HepG2 (cell line): ENCODE data around the gene TP73. TPM values are rescaled to one million over a fixed set of nuclear protein-coding genes. Genes with fewer than 3 reads are reported as not detected.

ENCODE experiments used
- KAT2B ChIP-seq: fragments of 150-350 bp; IDR thresholded peaks from 2 replicates; pipeline ENCODE4 v1.6.1; 2014; ENCODE audit warnings: low read depth, low read length, borderline replicate concordance
- SALL1 ChIP-seq: sonication (generic); formaldehyde crosslinking; IDR thresholded peaks from 2 replicates; pipeline ENCODE4 v1.8.0; 2022; ENCODE audit warnings: mild to moderate bottlenecking, missing genetic modification reagents
- SRSF4 ChIP-seq: fragments of 200-400 bp; formaldehyde crosslinking; IDR thresholded peaks from one replicate; pipeline ENCODE4 v1.6.1; 2018; ENCODE audit warnings: mild to moderate bottlenecking, low read depth, low read length, moderate library complexity; ENCODE audit not compliant: poor library complexity, severe bottlenecking
- SRY ChIP-seq: sonication (generic); formaldehyde crosslinking; IDR thresholded peaks from 2 replicates; pipeline ENCODE4 v1.8.0; 2022; ENCODE audit warnings: mild to moderate bottlenecking, missing genetic modification reagents
- THAP11 ChIP-seq: IDR thresholded peaks from 2 replicates; pipeline ENCODE4 v1.6.1; 2016; ENCODE audit warnings: missing biosample characterization, missing genetic modification reagents
- USF2 ChIP-seq, 2 experiments: sonication (generic) in 1 of 2; formaldehyde crosslinking in 1 of 2; IDR thresholded peaks; 2 replicates each; pipeline versions ENCODE4 v1.5.1 to v1.6.1; 2011 to 2020; ENCODE audit warnings: borderline replicate concordance in 1 of 2, low read depth in 1 of 2, low read length in 1 of 2, mild to moderate bottlenecking in 1 of 2, missing genetic modification reagents in 1 of 2, moderate library complexity in 1 of 2
- YEATS2 ChIP-seq: sonication (generic); formaldehyde crosslinking; IDR thresholded peaks from 2 replicates; pipeline ENCODE4 v1.4.0; 2020; ENCODE audit warnings: missing genetic modification reagents, borderline replicate concordance
- ZC3H13 ChIP-seq: sonication (generic); formaldehyde crosslinking; IDR thresholded peaks from 2 replicates; pipeline ENCODE4 v1.8.1; 2023; ENCODE audit warnings: mild to moderate bottlenecking, missing genetic modification reagents, moderate library complexity
- ZNF225 ChIP-seq: sonication (generic); formaldehyde crosslinking; IDR thresholded peaks from 2 replicates; pipeline ENCODE4 v1.4.0; 2020; ENCODE audit warnings: mild to moderate bottlenecking, missing genetic modification reagents
- ZNF333 ChIP-seq: sonication (generic); formaldehyde crosslinking; IDR thresholded peaks from 2 replicates; pipeline ENCODE4 v1.4.0; 2020; ENCODE audit warnings: mild to moderate bottlenecking, missing genetic modification reagents, borderline replicate concordance
- ZNF589 ChIP-seq: sonication (generic); formaldehyde crosslinking; conservative IDR thresholded peaks from 2 replicates; pipeline ENCODE4 v1.8.0; 2022; ENCODE audit warnings: mild to moderate bottlenecking, moderate library complexity, missing genetic modification reagents
- ZNF598 ChIP-seq: sonication (generic); formaldehyde crosslinking; IDR thresholded peaks from 2 replicates; pipeline ENCODE4 v1.5.1; 2020; ENCODE audit warnings: mild to moderate bottlenecking, missing genetic modification reagents, borderline replicate concordance
- ZNF766 ChIP-seq: sonication (generic); formaldehyde crosslinking; IDR thresholded peaks from 2 replicates; pipeline ENCODE4 v1.5.0; 2020; ENCODE audit warnings: missing genetic modification reagents, borderline replicate concordance
- polyA plus RNA-seq, 8 experiments: library from polyadenylated mRNA; depleted of rRNA in 3 of 8; stranded (reverse) in 7 of 8; unstranded in 1 of 8; fragments of >200 nt; fragmentation: Illumina TruSeq in 4 of 8; extraction: Trizol in 4 of 8; gene quantifications; 2 replicates each; pipeline versions ENCODE4 v1.2.1 to v1.2.3, GENCODE V29; 2011 to 2016; ENCODE audit warnings: low read depth in 4 of 8, missing spikeins in 1 of 8, mixed read lengths in 1 of 8; ENCODE audit not compliant: insufficient read depth in 1 of 8
- total RNA-seq, 5 experiments: library from RNA; depleted of rRNA; stranded (reverse); fragments of >200 nt; fragmentation: Illumina TruSeq; extraction: Trizol; gene quantifications; 2 replicates each; pipeline ENCODE4 v1.2.3, GENCODE V29; 2016; ENCODE audit warnings: low read depth in 1 of 5
- TF ChIP-seq, protein P1 (sequence below): sonication (generic); formaldehyde crosslinking; IDR thresholded peaks from 2 replicates; pipeline ENCODE4 v1.5.0; 2020; ENCODE audit warnings: missing genetic modification reagents
- TF ChIP-seq, protein P2 (sequence below): sonication (generic); formaldehyde crosslinking; IDR thresholded peaks from 2 replicates; pipeline ENCODE4 v1.4.0; 2020; ENCODE audit warnings: missing genetic modification reagents
- TF ChIP-seq, protein P3 (sequence below): IDR thresholded peaks from 2 replicates; pipeline ENCODE4 v1.6.1; 2016; ENCODE audit warnings: mild to moderate bottlenecking
- TF ChIP-seq, protein P4 (sequence below): sonication (generic); formaldehyde crosslinking; IDR thresholded peaks from 2 replicates; pipeline ENCODE4 v1.4.0; 2020; ENCODE audit warnings: mild to moderate bottlenecking, missing genetic modification reagents

TP73 gene
- total and polyA plus RNA-seq, 2 of the 13 experiments (the other 11 are each of a cell fraction or from before 2014, with no cell fraction given): 0.49 to 1.1 TPM

DNA sequence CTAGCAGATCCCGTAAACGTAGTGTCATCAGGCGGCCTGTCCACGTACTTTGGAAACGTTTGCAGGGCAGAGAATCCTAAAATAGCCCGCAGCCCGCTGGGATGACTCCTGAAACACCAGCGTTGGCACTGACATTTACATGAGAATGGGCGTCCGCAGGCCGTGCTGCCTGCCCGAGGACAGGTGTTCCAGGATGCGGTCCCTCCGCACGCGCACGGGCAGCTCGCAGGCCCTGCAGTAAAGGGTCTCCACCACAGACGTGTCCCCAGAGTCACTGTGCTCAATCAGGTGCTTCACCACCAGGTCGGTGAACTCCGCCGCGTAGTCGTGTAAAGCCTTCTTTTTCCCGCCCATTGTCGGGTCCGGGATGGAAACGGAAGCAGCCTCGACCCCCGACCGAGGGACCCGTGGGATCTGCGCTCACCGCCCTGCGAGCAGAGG, 94.1 kb downstream of the TP73 start (continued):
- TF ChIP-seq USF2 (IDR thresholded peaks at IDR 0.05; ENCODE audit: low read depth, low read length): no peak
- no peak for TF ChIP-seq USF2 (CRISPR knock-in tag; IDR thresholded peaks at IDR 0.05; ENCODE audit: borderline replicate concordance)
- TF ChIP-seq, protein P1, sequence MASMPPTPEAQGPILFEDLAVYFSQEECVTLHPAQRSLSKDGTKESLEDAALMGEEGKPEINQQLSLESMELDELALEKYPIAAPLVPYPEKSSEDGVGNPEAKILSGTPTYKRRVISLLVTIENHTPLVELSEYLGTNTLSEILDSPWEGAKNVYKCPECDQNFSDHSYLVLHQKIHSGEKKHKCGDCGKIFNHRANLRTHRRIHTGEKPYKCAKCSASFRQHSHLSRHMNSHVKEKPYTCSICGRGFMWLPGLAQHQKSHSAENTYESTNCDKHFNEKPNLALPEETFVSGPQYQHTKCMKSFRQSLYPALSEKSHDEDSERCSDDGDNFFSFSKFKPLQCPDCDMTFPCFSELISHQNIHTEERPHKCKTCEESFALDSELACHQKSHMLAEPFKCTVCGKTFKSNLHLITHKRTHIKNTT (CRISPR knock-in tag): no peak
- TF ChIP-seq, protein P2, sequence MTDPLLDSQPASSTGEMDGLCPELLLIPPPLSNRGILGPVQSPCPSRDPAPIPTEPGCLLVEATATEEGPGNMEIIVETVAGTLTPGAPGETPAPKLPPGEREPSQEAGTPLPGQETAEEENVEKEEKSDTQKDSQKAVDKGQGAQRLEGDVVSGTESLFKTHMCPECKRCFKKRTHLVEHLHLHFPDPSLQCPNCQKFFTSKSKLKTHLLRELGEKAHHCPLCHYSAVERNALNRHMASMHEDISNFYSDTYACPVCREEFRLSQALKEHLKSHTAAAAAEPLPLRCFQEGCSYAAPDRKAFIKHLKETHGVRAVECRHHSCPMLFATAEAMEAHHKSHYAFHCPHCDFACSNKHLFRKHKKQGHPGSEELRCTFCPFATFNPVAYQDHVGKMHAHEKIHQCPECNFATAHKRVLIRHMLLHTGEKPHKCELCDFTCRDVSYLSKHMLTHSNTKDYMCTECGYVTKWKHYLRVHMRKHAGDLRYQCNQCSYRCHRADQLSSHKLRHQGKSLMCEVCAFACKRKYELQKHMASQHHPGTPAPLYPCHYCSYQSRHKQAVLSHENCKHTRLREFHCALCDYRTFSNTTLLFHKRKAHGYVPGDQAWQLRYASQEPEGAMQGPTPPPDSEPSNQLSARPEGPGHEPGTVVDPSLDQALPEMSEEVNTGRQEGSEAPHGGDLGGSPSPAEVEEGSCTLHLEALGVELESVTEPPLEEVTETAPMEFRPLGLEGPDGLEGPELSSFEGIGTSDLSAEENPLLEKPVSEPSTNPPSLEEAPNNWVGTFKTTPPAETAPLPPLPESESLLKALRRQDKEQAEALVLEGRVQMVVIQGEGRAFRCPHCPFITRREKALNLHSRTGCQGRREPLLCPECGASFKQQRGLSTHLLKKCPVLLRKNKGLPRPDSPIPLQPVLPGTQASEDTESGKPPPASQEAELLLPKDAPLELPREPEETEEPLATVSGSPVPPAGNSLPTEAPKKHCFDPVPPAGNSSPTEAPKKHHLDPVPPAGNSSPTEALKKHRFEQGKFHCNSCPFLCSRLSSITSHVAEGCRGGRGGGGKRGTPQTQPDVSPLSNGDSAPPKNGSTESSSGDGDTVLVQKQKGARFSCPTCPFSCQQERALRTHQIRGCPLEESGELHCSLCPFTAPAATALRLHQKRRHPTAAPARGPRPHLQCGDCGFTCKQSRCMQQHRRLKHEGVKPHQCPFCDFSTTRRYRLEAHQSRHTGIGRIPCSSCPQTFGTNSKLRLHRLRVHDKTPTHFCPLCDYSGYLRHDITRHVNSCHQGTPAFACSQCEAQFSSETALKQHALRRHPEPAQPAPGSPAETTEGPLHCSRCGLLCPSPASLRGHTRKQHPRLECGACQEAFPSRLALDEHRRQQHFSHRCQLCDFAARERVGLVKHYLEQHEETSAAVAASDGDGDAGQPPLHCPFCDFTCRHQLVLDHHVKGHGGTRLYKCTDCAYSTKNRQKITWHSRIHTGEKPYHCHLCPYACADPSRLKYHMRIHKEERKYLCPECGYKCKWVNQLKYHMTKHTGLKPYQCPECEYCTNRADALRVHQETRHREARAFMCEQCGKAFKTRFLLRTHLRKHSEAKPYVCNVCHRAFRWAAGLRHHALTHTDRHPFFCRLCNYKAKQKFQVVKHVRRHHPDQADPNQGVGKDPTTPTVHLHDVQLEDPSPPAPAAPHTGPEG: no peak
- no peak for TF ChIP-seq SRSF4
- TF ChIP-seq, protein P3, sequence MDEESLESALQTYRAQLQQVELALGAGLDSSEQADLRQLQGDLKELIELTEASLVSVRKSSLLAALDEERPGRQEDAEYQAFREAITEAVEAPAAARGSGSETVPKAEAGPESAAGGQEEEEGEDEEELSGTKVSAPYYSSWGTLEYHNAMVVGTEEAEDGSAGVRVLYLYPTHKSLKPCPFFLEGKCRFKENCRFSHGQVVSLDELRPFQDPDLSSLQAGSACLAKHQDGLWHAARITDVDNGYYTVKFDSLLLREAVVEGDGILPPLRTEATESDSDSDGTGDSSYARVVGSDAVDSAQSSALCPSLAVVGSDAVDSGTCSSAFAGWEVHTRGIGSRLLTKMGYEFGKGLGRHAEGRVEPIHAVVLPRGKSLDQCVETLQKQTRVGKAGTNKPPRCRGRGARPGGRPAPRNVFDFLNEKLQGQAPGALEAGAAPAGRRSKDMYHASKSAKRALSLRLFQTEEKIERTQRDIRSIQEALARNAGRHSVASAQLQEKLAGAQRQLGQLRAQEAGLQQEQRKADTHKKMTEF: no peak
- no peak for TF ChIP-seq ZNF766
- TF ChIP-seq KAT2B: no peak
- TF ChIP-seq SRY: 0 out of 2 replicates have a peak, but pooled peaks have one; percentile 48
- TF ChIP-seq, protein P4, sequence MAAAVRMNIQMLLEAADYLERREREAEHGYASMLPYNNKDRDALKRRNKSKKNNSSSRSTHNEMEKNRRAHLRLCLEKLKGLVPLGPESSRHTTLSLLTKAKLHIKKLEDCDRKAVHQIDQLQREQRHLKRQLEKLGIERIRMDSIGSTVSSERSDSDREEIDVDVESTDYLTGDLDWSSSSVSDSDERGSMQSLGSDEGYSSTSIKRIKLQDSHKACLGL (CRISPR knock-in tag): 0 out of 2 replicates have a peak, but pooled peaks have one; percentile 2
- TF ChIP-seq SALL1: no peak
- TF ChIP-seq ZNF589 (CRISPR knock-in tag): 0 out of 2 replicates have a peak, but pooled peaks have one; percentile 21
- TF ChIP-seq ZNF333: no peak
- TF ChIP-seq ZNF598 (CRISPR knock-in tag): no peak
- TF ChIP-seq YEATS2 (CRISPR knock-in tag): no peak
- 0 out of 2 replicates have a peak, but pooled peaks have one; percentile 21 for TF ChIP-seq ZC3H13 (CRISPR knock-in tag)
- TF ChIP-seq THAP11 (CRISPR knock-in tag): no peak
- TF ChIP-seq ZNF225 (CRISPR knock-in tag): 0 out of 2 replicates have a peak, but pooled peaks have one; percentile 9
